Colonic mucosa (tissue), 4 donors: ENCODE results near the gene ASIC4. TPM values are rescaled to one million over a fixed set of nuclear protein-coding genes. Genes with fewer than 3 reads are reported as not detected.
A peak's percentile ranks its signal among the peaks of the same experiment; 100 is the strongest.

Source experiments
- DNase-seq: peaks from one replicate; pipeline ENCODE4 v3.0.0-alpha.2; 2020
- H3K27ac ChIP-seq: fragments of 200-600 bp; one replicate; pipeline ENCODE4 v1.8.0; 2021
- H3K27me3 ChIP-seq: fragments of 200-600 bp; one replicate; pipeline ENCODE4 v1.8.0; 2021
- H3K36me3 ChIP-seq: fragments of 200-600 bp; one replicate; pipeline ENCODE4 v1.8.0; 2021
- H3K4me1 ChIP-seq: fragments of 200-600 bp; one replicate; pipeline ENCODE4 v1.8.0; 2021; ENCODE audit warnings: mild to moderate bottlenecking
- H3K4me3 ChIP-seq: fragments of 200-600 bp; one replicate; pipeline ENCODE4 v1.8.0; 2021
- H3K9ac ChIP-seq, 2 donors: one replicate each; pipeline ENCODE4 v1.7.0; 2013; ENCODE audit warnings: control low read depth in 2 of 2, low read depth in 2 of 2, low read length in 2 of 2
- H3K9me3 ChIP-seq: fragments of 200-600 bp; one replicate; pipeline ENCODE4 v1.8.0; 2021
- intact Hi-C: fragments of 100-400 bp; cut with DNase I; formaldehyde crosslinking; loops from one replicate; pipeline ENCODE4 v1.14.1; 2022
- total RNA-seq, 2 donors: library from RNA; stranded (reverse); fragmentation: NEBNext Ultra II Directional in 1 of 2; extraction: Animal tissue kit (Norgen Biotek cat#: 25700) in 1 of 2; gene quantifications; one replicate each; pipeline ENCODE4 v1.2.1, GENCODE V29; 2021
- TF ChIP-seq, protein P1 (sequence below): fragments of 200-600 bp; IDR thresholded peaks from one replicate; pipeline ENCODE4 v1.8.0; 2022; ENCODE audit warnings: antibody characterized with exemption, mild to moderate bottlenecking
- donor health status: healthy.
- donor health status: DM: no; HTN: no; CAD: no.
- donor health status: DM: no; HTN: no; CAD: no.

ASIC4 gene
- total RNA-seq, 2 donors from 2014 or later, result 0.12 TPM; not detected in 1

DNA sequence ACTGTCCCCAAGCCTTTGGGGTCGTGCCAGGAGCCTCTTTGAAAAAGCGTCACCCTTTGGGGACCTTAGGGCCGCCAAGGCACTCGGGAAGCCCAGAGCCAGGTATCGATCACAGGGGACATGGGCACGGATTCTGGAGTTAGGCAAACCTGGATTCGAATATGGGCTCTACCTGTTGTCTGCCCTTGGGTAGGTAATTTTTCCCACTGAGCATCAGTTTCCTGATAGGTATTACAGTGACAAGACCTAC, 38.8 kb downstream of the ASIC4 start:
- Histone ChIP-seq H3K27ac (no peak overlapping the region), H3K4me1 (peaks cover 4% of the 10 kb centered on the region), H3K27me3 (peaks cover 8% of the 10 kb centered on the region), H3K9ac (peak overlapping the region in 1 of 2 donors; percentile 56), H3K36me3 (no peaks in the 10 kb centered on the region), H3K9me3 (no peaks in the 10 kb centered on the region), H3K4me3 (peak overlapping the region; percentile 60)
- TF ChIP-seq, protein P1, sequence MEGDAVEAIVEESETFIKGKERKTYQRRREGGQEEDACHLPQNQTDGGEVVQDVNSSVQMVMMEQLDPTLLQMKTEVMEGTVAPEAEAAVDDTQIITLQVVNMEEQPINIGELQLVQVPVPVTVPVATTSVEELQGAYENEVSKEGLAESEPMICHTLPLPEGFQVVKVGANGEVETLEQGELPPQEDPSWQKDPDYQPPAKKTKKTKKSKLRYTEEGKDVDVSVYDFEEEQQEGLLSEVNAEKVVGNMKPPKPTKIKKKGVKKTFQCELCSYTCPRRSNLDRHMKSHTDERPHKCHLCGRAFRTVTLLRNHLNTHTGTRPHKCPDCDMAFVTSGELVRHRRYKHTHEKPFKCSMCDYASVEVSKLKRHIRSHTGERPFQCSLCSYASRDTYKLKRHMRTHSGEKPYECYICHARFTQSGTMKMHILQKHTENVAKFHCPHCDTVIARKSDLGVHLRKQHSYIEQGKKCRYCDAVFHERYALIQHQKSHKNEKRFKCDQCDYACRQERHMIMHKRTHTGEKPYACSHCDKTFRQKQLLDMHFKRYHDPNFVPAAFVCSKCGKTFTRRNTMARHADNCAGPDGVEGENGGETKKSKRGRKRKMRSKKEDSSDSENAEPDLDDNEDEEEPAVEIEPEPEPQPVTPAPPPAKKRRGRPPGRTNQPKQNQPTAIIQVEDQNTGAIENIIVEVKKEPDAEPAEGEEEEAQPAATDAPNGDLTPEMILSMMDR, result no peak
- no peak for DNase-seq
- intact Hi-C loops, result no loop called here

DNA sequence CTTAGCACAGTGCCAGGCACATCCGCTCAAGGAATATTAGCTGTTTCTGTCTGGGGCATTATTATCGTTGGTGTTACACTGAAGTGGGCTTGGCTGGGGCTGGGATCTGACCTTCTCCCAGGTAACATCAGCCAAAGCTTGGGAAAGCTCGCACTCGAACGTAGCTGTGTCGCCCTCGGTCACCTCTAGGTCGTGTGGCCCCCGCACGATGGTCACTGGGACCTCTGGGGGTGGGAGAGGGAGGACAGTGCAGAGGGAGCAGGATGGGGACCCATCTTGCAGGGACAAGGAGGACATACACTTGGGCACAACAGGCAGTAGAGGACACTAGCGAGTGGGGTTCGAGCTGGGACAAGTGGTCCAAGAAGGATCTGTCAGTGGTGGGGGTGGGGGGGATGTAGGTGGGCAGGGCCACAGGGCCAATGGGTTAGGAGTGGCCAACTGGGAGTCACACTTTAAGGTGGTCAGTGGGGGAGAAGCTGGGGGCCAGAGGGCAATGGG, 39.2 kb downstream of the ASIC4 start:
- TF ChIP-seq, protein P1, result no peak
- Histone ChIP-seq H3K4me3 (no peak overlapping the region), H3K27me3 (peaks cover 8% of the 10 kb centered on the region), H3K9ac (no peak overlapping the region), H3K4me1 (peaks cover 4% of the 10 kb centered on the region), H3K27ac (no peak overlapping the region), H3K9me3 (no peaks in the 10 kb centered on the region), H3K36me3 (no peaks in the 10 kb centered on the region)
- intact Hi-C loops, result no loop called here
- DNase-seq, result no peak

DNA sequence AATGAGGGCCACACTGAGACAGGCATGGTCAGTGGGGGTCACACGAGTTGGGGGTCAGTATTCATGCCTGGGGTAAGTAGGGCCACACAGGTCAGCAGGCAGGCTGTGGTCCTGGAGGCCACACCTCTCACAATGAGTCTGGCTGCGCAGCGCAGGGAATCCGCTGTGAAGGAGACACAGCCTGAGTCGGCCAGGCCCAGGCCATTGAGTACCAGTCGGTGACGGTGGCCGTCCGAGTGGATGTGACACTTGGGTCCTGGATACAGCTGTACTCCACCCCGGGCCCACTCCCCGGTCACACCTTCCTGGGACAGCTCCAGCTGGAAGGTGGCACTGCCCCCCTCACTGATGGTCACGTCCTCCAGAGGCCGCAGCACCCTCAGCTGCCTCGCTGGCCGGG, 40.1 kb downstream of the ASIC4 start:
- intact Hi-C loops, result no loop called here
- H3K4me3 ChIP-seq, result no peak overlapping the region
- no peak overlapping the region for H3K27ac ChIP-seq
- no peaks in the 10 kb centered on the region for H3K36me3 ChIP-seq
- H3K27me3 ChIP-seq, result peaks cover 8% of the 10 kb centered on the region
- DNase-seq, result no peak
- H3K4me1 ChIP-seq, result peaks cover 4% of the 10 kb centered on the region
- H3K9ac ChIP-seq, result no peak overlapping the region
- no peaks in the 10 kb centered on the region for H3K9me3 ChIP-seq
- TF ChIP-seq, protein P1, result no peak

DNA sequence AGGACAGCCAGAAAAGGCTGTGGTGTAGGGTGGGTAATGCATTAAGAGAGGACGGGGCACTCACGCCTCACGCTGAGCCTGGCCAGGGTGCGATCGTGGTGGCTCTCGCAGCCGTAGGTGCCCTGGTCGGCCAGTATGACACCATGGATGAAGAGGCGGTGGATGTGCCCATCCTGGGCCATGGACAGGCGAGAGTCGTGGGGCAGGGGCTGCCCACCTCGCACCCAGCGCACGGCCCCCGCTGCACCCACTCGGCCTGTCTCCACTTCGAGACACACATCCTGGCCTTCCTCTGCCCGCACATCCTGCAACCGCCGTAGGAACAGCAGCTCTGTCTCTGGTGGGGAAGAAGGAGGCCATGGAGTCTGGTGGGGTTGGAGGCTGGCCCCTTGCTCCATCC, 41.7 kb downstream of the ASIC4 start:
- Histone ChIP-seq H3K9ac (no peak overlapping the region), H3K4me3 (no peak overlapping the region), H3K9me3 (no peaks in the 10 kb centered on the region), H3K27me3 (peaks cover 8% of the 10 kb centered on the region), H3K4me1 (peaks cover 4% of the 10 kb centered on the region), H3K36me3 (no peaks in the 10 kb centered on the region), H3K27ac (no peak overlapping the region)
- TF ChIP-seq, protein P1, result no peak
- intact Hi-C loops, result no loop called here
- no peak for DNase-seq

DNA sequence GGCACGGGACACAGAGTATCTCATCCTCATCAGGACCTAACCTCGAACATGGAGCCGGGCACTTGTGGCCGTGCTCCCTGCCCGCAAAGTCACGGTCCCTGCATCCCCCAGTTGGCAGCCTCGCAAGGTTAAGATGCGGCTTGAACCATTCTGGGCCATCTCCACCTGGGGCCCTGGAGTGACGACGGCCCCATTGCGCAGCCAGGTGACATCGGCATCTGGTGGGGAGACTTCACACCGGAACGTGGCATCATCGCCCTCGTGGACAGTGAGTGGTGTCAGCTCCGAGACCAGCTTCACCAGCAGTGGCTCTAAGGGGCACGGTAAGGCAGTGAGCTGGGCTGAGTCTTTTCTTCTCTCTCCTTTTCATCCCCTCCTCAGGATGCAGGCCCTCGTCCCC, 42.1 kb downstream of the ASIC4 start:
- TF ChIP-seq, protein P1, result no peak
- no peaks in the 10 kb centered on the region for H3K9me3 ChIP-seq
- H3K4me3 ChIP-seq, result no peak overlapping the region
- intact Hi-C loops, result no loop called here
- no peak overlapping the region for H3K9ac ChIP-seq
- DNase-seq, result no peak
- peaks cover 7% of the 10 kb centered on the region for H3K27me3 ChIP-seq
- H3K27ac ChIP-seq, result no peak overlapping the region
- no peaks in the 10 kb centered on the region for H3K36me3 ChIP-seq
- H3K4me1 ChIP-seq, result peaks cover 4% of the 10 kb centered on the region

DNA sequence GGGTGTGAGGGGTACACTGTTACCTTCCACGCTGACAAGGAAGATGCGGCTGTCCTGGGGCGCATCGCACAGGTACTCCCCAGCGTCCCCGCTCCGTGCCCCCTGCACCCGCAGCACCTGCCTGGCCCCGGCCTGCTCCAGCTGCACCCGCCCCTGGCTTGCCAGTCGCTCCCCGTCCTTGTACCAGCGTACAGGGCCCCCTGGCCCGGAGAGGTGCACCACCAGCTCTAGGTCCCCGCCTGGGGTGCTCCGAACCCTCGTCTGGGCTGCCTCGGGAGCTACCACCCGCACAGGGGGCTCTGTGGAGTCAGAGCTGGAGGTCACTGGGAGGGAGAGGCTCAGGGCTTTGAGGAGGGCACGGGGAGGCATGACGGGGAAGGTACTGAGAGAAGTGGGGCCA, 43.0 kb downstream of the ASIC4 start:
- no peaks in the 10 kb centered on the region for H3K27me3 ChIP-seq
- TF ChIP-seq, protein P1, result no peak
- DNase-seq, result no peak
- H3K27ac ChIP-seq, result no peak overlapping the region
- peaks cover 4% of the 10 kb centered on the region for H3K4me1 ChIP-seq
- no peak overlapping the region for H3K4me3 ChIP-seq
- no peak overlapping the region for H3K9ac ChIP-seq
- no peaks in the 10 kb centered on the region for H3K36me3 ChIP-seq
- intact Hi-C loops, result no loop called here
- H3K9me3 ChIP-seq, result no peaks in the 10 kb centered on the region
